GM19239 (cell line): Measurements from ENCODE around the gene YWHAG.

Source experiments
- DNase-seq: peaks from one replicate; pipeline ENCODE4 v3.0.0; 2011; ENCODE audit warnings: low spot score; ENCODE audit not compliant: insufficient read length
- FAIRE-seq: peaks from 2 replicates; lab custom pipeline; 2011; peaks lifted over from hg19 to GRCh38; lab: Jason Lieb, UNC

Gene YWHAG

GRCh38 chr7:76281006-76281705 is 77.6 kb downstream of the YWHAG start:
- FAIRE-seq (no peak), DNase-seq (no peak)

- DNase-seq (no peak), FAIRE-seq (no peak)
Observed at GRCh38 chr7:76280408-76280807, 78.4 kb downstream of the YWHAG start.

GRCh38 chr7:76278540-76278939 is 80.3 kb downstream of the YWHAG start:
- DNase-seq = no peak

More at GRCh38 chr7:76278540-76278939, 80.3 kb downstream of the YWHAG start:
- no peak for FAIRE-seq
